ENCODE results near the gene GPR89A.
"Not testable (repeated sequence)": the region's sequence is repeated elsewhere in the genome, so short reads cannot be mapped to it uniquely, and the experiment has no call there.

Gene GPR89A

DNA sequence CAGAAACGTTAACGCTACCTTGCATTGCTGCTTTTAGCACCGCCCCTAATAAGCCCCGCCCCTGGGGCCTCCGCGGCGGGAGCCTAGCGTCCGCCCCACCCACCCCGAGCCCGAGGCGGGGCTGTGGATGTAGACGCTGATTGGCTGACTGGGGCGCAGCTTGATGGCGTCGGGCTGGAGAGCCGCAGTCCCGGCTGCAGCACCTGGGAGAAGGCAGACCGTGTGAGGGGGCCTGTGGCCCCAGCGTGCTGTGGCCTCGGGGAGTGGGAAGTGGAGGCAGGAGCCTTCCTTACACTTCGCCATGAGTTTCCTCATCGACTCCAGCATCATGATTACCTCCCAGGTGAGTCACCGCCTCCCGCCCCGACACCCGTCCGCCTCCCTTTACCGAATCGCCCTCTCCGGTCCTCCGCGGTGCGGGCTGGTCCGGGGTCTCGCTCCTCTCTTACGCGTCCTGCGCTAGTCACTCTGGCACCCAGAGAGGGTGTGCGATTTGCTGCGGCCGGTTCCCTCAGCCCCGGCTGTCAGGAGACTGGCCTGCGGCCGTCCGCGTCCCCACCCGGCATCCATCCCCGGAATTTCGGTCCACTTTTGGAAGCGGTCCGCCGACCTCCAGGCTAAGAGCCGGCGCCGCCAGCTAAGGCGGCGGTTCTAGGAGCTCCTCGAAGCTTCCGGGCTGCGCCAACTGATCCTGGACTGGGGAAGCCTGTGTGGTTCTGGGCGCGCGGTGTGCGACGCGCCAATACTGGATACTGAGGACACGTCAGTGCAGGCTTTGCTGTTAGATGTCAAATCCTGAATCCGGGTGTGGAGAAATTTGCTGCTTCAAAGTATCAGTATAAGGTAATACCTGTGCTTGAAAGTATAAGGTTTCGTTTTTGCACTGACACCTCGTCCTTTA, at the start of gene GPR89A:
GPR89A (plus strand) TSS at position 156 of the 901 bp plus-strand sequence; CDS start at position 302, 146 bp downstream.
- DNase-seq: peak; percentile 88

DNA sequence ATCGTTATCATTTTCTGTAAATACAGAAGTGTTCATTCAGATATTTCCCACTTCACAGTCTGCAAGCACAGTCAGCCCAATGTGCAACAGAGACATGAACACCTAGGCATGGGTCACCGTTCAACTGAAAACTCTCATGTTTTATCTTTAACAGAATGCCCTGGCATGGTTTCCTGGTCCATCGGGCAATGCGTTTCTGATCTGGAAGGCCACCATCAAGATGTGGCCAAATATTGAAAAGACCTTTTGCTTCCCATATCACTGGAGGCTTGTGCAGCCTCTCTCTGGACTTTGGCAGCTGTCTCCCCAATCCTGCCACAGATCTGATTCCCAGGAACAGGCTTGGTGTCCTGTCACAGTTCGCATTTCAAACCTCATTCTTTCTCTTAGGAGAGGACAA, 21.0 kb upstream of the GPR89A start:
- not testable (repeated sequence) for DNase-seq

DNA sequence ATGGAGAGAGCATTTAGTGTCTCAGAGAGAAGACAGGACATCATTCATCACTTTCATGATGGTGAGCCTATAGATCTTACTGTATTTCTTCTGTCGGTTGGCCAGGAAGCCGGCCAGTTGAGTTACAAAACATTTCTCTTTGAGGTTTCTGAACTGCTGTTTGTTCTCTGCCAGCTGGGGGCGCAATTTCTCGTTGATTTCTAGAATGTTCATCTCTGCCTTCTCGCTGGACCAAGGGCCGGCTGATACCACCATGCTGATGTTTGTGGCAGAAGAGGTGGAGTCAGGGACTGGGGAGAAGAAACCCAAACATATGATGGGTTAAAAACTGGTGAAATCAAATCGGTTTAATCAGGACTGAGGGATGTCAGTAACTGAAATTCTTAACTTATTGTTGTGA, 17.0 kb upstream of the GPR89A start:
- DNase-seq: not testable (repeated sequence)

DNA sequence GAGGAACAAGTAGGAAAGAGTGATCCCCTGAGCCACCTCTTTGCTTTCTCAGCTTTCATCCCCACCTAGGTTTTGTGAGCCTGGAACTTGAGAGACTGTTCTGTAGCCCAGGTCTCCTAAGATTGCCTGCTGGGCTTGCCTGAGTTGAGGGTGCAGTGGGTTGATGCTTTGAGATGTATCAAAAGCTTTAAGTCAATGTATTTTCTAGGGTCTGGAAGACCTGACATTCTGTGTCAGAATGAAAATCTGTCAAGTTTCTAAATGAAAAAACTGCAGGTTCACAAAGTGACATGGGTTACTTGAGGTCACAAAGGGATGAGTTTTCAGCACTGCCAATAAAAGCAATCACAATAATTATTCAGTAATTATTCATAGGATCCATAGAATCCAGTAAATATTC, 15.4 kb upstream of the GPR89A start:
- DNase-seq: not testable (repeated sequence)

- not testable (repeated sequence) for DNase-seq
Observed at GRCh38 chr1:145595421-145595820, 12.4 kb upstream of the GPR89A start.

GRCh38 chr1:145596236-145596635, 11.6 kb upstream of the GPR89A start:
- not testable (repeated sequence) for DNase-seq

- not testable (repeated sequence) for DNase-seq
Observed at GRCh38 chr1:145599426-145599825, 8.4 kb upstream of the GPR89A start.

GRCh38 chr1:145601593-145601992, 6.2 kb upstream of the GPR89A start:
- no peak for DNase-seq

DNA sequence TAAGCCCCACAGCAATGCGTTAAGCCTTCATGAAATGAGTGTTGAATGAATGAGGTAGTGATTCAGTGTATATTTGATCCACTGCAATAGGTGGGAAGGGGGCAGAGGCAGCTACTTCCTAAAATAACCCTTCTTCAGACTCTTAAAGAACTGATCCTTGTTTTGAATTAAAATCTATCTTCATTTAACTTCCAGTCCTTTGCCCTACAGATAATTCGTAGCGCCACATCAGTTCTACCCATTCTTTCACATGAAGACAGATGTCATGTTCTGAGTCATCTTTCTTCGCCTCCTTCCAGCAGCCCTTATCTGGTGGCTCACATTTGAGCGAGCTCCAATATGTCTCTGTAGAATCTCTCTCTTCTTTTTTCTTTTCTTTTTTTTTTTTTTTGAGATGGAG, 948 bp upstream of the GPR89A start:
- DNase-seq: not testable (repeated sequence)

DNA sequence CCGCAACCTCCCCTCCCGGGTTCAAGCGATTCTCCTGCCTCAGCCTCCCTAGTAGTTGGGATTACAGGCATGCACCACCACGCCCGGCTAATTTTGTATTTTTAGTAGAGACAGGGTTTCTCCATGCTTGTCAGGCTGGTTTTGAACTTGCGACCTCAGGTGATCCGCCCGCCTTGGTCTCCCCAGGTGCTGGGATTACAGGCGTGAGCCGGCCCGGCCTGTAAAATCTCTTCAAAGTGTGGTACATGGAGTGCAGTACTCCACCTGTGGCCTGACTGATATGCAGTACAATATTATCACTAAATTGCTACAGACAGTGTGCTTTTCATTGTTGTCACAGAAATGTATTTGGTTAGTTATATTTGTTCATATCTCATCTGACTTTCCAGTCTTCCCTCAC, 499 bp upstream of the GPR89A start:
- not testable (repeated sequence) for DNase-seq

- not testable (repeated sequence) for DNase-seq
Observed at GRCh38 chr1:145610744-145611143, 3.0 kb downstream of the GPR89A start.

DNA sequence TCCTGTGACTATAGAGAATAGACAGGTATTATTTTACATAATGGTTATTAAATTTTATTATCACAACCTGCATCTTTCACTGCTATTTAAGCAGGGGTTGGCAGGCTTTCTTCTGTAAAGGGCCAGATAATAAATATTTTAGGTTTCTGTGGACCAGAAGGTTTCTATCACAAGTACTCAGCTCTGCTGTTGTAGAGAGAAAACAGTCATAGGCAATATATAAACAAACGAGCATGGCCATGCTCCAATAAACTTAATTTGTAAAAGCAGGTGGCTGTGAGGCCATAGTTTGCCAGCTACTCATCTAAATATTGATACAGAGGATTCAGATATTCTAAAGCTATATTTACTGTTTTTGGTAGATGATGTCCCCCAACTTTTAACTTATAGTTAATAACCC, 12.3 kb downstream of the GPR89A start:
- not testable (repeated sequence) for DNase-seq

- DNase-seq: not testable (repeated sequence)
Observed at GRCh38 chr1:145622177-145622576, 14.4 kb downstream of the GPR89A start.

- not testable (repeated sequence) for DNase-seq
Observed at GRCh38 chr1:145636237-145636636, 28.4 kb downstream of the GPR89A start.

- not testable (repeated sequence) for DNase-seq
Observed at GRCh38 chr1:145641886-145642285, 34.1 kb downstream of the GPR89A start.

- DNase-seq: not testable (repeated sequence)
Observed at GRCh38 chr1:145643990-145644389, 36.2 kb downstream of the GPR89A start.

DNA sequence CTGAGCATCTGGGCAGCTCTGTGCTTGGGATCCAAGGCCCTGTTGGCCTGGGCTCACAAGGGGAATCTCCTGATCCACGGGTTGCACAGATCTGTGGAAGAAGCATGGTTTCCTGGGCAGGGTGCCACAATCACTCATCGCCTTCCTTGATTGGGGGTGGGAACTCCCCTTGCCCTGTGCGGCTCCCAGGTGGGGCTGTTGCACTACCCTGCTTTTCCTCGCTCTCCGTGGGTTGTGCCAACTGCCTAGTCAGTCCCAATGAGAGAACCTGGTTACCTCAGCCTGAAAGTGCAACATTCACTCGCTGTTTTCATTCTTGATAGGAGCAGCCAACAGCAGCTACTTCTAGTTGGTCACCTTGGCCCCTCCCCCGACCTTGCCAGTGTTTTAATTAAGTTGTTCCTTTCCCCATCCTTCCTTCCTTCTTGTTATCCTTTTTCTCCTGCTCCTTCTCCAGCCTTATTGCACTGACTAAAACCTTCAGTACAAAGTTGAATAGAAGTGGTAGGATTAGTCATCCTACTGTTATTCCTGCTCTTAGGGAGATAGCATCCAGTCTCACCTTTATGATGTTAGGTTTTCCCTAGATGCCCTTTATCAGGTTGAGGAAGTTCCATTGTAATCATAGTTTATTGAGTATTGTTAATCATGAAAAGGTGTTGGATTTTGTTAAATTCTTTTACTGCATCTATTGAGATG, 48.6 kb downstream of the GPR89A start:
- not testable (repeated sequence) for DNase-seq

DNA sequence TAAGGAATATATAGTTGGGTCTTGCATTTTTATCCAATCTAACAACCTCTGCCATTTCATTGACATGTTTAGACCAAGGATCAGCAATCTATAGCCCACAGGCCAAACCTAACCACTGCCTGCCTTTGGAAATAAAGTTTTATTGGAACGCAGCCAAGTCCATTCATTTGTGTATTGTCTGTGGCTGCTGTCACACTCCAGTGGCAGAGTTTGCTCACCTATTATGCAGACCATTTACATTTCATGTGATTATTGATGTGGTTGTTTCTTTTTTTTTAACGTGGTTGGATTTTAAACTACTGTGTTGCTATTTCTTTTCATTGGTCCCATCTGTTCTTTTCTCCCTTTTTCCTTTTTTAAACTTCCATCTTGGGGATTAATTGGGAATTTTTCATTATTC, 54.7 kb downstream of the GPR89A start:
- not testable (repeated sequence) for DNase-seq

- DNase-seq: not testable (repeated sequence)
Observed at GRCh38 chr1:145665015-145665414, 57.2 kb downstream of the GPR89A start.

- not testable (repeated sequence) for DNase-seq
Observed at GRCh38 chr1:145670995-145671745, 63.4 kb downstream of the GPR89A start.

DNA sequence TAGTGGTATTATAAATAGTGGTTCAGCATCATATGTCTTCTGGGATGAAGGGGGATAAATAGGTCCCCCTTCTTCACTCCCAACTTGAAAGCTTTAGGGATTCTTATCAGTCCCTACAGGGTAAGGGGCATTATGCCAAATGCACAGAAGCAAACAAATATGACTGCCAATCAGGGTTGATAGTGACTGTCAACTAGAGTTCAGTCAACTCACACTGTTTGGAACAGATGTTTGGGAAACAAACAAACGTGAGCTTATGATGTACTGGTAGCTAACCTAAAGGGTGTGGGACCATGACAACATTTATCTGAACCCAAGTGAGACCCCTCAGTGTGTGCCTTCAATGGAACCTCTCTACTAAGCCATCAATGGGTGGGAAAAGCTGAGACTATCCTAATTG, 65.4 kb downstream of the GPR89A start:
- not testable (repeated sequence) for DNase-seq

GRCh38 chr1:145684858-145685257, 77.1 kb downstream of the GPR89A start:
- DNase-seq: not testable (repeated sequence)

DNA sequence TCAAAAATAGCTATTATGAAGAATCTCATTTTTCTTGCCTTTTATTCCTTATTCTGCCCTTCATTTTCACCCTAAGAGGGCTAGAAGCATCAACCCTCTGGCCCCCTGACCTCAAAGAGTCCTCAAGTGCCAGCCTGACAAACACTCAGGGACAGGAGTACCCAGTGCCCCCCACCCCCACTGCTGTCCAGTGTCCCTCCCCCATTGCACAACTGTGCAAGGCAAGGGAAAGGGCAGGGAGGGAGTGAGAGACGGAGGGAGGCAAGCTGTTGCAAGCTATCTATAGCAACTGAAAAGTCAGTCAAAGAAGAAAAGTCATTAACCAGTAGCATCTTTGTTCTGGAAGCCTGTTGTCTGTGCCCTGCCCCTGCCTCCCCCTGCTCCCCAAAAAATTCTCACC, 78.3 kb downstream of the GPR89A start:
- DNase-seq: not testable (repeated sequence)
